GM21526 (cell line): Measurements from ENCODE around the gene FGGY.
"Not testable (repeated sequence)": the region's sequence is repeated elsewhere in the genome, so short reads cannot be mapped to it uniquely, and the experiment has no call there.

ENCODE experiments used
- ATAC-seq: cut with Tn5 transposase; IDR thresholded peaks from one replicate; pipeline ENCODE4 v1.9.1; 2021; ENCODE audit warnings: moderate library complexity; ENCODE audit not compliant: unreplicated experiment, low FRiP score

Gene FGGY

DNA sequence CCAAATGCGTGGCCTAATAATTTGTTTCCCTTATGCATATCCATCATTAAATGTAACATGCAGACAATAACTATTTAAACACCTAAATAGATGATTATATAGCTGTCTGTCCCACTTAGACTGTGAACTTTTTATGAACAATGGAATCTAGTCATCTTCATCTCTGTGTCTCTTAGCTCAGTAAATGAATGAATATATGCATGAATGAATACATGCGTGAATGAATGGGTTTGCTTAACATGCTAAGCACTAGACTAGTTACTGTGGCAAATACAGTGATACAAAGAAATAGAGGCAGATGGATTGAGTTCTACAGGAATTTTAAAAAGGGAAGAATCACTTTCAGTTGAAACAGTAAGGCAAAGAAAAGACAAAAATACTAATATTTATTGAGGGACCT lies 232.0 kb downstream of the FGGY start:
- no peak for ATAC-seq

DNA sequence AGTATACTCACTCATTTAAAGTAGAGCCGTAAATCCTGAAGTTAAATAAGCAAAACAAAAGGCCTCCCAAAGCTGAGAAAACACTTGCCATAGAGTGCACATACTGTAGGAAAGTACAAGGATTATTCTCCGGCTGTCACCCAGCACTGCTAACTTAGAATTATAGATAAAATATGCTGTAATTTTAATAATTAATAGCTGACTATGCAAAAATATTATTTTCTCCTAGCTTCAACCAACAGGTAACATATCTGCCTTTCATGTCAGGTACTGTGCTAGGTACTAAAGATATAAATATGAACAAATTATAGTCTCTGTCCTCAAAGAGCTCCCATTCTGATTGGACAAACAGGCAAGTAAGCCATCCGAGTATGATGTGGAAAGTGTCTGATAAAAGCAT lies 233.2 kb downstream of the FGGY start:
- no peak for ATAC-seq

DNA sequence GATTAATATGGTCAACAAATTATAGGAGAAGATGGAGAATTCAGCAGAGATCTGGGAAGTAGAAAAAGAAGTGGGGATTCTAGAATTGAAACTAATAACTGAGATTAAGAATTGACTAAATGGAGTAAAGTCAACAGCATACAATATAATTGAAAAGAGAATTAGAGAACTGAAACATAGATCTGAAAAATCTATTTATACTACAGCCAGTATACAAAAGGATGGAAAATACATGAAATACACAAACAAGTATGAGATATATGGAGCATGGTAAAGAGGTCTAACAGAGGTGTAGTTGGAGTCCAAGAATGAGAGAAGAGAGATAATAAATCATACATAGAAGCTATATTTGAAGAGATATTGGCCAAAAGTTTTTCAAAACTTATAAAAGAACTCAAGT lies 235.2 kb downstream of the FGGY start:
- ATAC-seq = peak; percentile 74

DNA sequence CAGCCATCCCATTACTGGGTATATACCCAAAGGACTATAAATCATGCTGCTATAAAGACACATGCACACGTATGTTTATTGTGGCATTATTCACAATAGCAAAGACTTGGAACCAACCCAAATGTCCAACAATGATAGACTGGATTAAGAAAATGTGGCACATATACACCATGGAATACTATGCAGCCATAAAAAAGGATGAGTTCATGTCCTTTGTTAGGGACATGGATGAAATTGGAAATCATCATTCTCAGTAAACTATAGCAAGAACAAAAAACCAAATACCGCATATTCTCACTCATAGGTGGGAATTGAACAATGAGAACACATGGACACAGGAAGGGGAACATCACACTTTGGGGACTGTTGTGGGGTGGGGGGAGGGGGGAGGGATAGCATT lies 241.6 kb downstream of the FGGY start:
- ATAC-seq = not testable (repeated sequence)

DNA sequence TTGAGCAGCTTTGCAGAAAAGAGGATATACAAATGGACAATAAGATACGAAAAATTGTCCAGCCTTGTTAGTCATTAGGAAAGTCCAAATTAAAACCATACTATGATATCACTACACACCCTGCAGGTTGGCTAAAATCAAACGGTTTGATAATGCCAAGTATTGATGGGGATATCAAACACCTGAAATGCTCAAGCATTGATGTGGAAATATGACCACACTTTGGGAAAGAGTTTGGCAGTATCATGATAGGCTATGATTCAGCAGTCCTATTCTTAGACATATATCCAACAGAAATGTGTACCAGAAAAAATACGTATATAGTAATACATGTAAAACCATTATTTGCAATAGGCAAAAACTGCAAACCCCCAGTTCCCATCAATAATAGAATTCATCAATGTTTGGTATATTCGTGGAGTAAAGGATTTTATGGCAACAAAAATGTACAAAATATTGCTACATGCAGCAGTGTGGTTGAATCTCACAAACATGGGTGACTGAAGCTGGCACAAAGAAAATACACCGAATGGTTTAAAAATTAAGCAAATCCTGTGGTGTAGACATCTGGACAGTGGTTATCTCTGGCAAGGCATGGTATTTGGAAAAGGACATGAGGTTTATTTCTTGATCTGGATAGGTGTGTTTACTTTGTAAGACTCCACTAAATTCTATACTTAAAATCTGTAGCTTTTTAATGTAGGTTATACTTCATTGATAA lies 243.2 kb downstream of the FGGY start:
- ATAC-seq = no peak

DNA sequence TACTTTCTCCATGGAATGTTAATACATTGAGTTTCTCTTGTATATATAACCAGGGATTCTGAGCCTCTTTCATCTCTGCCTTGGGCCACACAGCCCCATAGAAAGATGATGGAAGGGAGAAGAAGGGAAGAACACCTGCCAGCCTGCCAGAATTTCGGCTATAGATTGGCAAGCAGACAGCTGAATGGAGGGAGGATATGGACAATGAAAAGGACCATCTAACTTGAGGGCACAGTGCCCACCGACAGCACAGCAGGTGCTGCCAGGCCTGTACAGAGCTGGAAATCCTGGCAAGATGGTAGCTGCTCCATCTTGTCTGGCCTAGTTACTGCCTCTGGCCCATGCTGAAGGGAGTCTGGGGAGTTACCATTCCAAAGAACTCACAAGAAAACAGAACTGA lies 244.3 kb downstream of the FGGY start:
- ATAC-seq = no peak

DNA sequence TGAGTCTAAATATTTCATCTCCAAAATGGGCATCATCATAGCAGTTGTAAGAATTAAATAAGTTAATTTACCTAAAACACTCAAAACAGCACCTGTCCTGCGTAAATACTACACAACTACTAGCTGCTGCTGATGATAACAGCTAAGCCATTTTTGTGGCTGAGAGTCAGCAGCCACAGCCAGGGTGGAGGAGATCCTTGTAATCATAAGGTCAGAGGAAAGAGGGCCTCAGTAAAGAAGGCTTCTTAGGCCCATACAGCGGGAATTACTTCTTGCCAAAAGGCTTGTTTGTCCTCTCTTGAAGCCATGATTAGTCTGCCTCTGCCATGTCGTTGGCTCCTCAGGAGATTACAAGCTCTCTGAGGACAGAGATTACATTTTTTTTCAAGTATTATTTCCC lies 245.0 kb downstream of the FGGY start:
- ATAC-seq = no peak

DNA sequence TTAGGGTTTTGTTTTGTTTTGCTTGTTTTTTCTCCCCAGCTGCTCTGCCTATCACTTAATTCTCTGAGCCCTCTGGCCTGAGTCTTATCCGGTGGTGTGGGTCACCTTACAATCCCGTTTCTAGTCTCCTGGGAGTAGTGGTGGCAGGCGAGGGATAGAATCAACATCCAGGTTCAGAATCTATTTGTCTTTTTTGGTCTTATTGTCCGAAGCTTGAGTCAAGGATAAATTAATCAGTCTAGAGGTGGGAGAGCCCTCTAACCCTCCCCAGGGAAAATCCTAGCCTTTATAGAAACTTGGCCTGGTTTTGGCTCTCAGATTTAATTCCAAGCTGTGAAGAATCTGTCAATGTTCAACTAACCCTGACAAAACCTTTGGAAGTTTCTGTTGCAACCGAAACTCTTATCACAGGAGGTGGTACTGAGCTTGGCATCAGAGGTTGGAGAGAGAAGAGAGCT lies 246.3 kb downstream of the FGGY start:
- no peak for ATAC-seq

DNA sequence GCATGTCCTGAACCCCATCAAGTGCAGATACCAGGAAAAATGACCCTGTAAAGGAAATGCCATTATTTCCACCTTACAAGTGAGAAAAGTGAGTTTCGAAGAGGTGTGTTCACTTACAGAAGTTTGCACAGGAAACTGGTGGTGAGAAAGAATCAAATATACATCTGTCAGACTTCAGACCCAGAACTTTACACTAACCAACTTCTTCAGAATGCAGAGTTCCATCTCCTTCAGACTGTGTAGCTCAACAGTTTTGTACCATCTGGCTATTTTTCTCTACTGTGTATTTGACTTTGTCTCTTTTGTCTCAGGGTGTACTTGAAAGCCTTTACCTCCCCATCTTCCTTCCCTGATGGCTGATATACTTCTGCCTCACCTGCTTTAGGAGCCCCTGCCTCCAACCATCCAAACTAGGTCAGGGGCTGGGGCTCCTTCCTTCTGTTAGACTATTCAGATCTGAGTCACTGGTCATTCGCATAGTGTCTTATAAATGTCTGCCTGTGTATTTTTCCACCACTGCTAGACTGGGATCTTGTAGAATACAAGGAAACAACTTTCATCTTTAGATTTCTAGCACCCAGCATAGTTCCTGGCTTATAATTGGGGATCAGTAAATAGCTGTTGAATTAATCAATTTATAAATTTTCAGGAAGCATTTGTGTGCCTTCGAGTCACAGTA lies 247.9 kb downstream of the FGGY start:
- ATAC-seq = no peak

DNA sequence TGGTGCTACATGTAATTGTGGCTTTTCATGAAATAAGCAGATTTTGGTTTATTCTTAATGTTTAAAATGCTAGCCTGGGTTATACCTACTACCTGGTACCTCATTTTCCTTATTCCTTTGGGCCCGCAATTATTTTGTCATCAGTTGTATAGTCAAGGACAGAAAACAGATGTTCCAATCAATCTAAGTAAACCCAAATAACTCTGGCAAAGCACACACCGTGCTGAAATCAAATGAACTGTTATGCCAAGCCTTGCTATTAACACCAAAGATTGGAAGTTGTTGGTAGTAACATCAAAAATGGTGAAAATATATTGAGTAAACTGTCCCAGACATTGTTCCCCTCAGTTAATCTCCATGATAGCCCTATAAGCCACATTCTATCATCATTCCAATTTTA lies 248.9 kb downstream of the FGGY start:
- no peak for ATAC-seq

DNA sequence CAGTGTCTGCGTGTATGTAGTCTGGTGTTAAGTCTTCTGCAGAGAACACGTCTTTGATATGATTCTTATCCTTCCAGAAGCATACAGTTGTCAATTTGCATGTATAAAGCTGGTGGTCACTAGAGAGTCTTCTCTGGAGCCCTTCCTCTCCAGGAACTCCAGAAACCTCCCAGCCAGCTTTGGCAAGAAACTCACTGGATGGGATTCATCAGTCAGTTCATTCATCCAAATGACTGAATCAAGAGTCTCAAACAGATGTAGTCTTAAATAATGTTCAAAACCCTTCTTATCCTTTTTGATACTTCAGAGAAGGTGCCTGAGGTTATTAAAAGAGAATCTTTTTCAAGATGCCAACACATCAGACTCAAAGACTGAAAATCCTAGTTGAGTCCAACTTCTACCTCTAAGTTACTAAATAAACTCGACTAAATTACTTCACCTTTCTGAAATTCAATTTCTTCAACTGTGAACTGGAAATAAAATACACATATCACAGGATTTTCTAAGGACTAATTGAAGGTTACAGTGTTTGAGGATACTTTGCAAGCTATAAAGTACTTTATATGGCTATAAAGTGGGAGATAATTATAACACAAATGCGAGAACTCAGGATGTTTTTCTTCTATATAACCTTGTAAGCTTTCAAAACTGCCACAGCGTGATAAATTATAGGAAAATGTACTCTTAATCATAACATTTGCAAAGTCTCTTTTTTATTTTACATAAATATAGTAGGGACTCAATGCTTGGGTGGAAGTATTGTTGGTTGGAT lies 252.4 kb downstream of the FGGY start:
- no peak for ATAC-seq

DNA sequence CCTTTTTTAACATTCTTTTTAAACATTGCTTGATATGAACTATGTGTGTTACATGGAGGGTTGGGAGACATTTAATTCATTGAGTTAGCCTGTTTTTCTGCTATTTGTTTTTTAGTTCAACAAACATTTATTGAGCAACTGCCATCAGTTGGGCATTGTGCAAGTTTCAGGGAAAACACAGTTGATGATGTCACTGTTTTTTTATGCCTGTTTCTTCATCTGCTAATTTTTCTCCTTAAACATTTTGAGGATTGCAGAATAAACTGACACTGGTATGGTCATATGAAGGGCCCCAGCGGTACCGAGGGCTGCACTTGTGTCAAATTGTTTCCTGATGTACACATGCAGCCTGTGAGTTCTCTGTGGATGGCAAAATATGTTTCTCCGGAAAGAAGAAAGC lies 253.0 kb downstream of the FGGY start:
- no peak for ATAC-seq

DNA sequence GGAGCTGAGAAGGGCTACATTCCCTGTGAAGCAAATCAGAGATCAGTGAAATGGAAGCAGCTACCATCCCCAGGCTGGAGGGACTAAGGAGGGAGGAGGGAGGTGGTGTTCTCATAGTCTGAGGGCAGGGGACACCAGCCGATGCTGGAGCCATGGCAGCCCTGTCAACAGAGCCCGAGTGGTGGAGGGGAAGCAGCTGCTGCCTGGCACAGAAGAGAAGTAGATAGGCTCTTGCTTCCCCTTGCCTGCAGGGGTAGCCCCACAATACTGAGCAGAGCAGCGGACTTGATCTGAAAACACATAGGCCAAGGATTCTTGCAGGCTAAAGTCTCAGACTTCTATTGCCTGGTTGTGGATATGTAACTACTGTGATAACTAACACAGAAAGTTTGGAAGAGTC lies 255.1 kb downstream of the FGGY start:
- no peak for ATAC-seq

DNA sequence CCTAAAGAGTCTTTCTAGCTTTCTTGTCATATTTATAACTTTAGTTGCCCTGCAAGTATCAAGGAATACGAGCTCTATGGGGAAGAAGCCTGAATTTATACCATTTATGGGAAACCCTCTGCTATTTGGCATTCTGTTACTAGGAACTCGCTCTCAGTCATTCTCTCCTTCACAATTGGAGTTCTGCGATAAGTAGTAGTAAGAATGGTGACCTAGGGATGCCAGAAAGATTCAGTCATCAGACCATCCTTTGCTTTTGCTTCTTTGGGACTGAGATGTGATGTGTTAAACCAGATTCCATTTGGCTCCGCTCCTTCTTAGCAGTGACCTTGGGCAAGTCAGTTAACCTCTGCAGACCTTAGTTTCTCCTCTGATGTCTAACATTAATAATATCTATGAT lies 256.5 kb downstream of the FGGY start:
- no peak for ATAC-seq

DNA sequence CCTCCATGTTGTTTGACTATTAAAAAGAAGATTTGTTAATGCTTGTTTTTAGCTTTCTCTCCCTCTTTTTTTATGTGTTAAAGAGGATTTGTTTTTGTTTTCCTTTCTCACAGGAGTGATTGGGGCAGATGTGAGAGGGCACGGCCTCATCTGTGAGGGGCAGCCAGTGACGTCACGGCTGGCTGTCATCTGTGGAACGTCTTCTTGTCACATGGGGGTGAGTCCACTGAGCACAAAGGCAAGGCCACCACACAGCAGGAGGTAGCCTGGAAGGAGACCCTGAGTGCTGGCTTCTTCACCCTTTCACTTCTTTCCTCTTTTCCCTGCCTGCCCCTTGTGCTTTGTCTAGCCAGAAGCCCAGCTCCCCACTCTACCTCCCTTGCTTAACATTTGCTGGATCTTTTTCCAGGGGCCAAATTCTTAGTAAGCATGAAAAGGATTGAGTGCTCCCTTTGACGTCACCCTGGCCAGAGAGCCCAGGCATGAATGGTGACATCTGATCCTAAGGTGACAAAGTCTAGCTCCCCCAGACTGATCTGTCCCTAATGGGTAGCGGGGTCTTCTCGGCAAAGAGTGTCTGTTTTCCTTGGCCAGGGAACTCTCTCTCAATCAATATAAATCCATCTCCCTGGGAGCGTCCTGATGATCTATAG lies 257.2 kb downstream of the FGGY start:
- ATAC-seq = no peak

DNA sequence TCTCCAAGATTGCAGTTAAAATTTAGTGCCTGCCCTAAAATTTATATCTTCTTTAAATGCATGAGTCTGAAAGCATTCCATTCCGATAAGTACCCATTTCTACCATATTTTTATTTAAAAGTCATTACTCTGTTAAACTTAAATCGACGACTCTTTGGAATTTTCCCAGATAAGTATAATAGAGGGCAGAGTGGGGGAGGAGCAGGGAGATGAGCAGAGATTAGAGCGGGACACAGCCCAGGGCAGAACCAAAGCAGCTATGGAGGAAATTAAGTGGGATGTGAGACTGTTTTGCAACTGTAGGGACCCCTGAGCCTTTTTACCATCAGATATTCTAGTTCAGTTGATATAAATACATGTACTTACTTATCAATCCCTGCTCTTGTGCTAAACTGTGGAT lies 257.9 kb downstream of the FGGY start:
- ATAC-seq = no peak

DNA sequence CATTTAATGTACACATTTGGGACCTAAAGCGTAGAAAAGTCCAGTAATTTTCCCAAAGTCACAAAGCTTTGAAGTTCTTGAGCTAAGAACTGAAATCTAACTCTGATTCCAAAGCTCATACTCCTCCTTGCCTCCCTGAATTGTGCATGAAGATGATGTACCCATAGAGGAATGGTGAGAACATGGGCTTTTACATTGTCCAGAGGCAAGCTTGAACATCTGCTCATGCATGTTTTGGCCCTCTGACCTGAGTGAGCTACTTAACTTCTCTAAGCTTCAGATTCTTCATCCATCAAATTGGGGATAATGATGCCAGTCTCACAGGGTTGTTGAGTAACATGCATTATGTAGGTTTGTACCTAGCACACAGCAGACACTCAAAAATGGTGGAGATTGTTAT lies 259.5 kb downstream of the FGGY start:
- ATAC-seq = no peak

DNA sequence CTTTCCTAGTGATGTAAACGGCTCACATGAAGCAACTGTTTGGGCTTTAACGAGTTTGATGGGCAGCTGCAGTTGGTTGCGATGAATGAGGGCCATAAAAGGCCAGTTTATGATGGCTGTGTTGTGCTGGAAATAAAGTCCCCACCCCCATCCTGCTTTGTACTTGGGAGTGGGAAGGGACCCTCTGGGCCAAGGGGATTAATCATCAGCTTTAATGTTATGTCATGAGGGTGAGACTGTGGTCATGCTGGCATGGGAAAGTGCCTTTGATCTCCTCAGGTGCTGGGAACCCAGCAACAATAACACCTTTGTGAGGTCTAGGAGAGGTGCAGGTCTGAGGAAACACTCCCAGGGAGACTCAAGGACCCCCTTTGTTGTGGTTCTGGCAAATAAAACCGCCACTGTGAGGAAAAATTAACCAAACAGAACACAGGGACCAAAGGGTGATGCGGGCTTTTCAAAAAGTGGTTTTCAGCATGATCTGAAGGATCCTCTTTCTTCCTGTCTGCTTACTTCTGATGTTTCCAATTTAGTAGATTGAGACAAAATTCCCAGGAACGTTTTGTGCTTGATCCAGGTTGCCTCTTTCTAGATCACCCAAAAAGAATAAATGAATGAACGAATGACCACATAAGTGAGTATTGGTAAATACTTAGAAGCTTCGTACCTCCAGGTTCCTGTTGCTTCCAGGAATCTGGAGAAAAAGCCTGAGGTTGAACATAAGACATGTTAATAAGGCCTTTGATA lies 260.1 kb downstream of the FGGY start:
- ATAC-seq = no peak

DNA sequence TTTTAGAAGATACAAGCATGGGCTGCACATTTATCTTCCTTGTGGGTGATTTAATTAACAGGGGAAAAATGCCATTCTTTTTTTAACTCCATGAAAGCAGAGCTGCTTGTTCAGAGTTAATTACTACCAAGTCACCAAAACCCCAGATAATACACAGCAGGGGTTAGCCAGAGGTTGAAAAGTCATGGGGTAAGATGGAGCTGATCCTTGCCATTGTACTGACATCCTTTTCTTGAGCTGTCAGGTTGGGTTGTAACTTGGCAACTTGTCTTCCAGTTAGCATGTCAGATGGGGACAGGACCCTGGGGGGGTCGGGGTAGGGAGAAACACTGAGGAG lies 260.6 kb downstream of the FGGY start:
- ATAC-seq = no peak

DNA sequence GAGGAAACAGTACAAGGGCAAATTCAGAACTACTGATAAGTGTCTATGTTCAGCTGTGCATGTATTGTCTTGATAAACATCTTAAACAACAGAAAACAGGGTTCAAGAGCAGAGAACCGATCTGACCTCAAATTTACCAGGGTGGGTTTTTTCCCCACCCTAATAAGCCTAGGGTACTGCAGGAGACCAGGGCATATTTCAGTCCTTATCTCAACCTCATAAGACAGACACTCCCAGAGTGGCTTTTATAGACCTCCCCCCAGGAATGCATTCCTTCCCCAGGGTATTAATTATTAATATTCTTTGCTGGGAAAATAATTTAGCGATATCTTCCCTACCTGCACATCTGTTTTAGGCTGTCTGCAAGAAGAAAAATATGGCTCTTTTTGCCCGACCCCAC lies 261.7 kb downstream of the FGGY start:
- ATAC-seq = not testable (repeated sequence)
